ENCODE results near the gene STK39.

Gene STK39

DNA sequence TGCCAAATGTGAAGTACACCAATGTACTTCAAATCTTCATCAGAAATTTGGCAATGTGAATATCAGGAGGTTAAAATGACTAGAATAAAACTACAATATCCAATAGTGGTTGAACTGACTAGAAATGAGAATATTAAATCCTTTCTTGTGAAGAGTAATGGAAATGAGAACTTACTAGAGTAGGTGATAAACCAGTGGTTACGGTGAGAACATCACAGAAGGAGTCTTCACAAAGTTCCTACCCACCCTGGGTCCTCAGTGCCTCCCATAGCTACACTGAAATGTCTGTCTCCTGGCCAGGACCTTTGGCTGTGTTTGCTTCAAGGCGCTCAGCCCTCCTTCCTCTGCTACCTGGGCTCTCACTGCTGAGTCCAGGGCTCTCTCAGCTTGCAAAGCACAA is 289.7 kb downstream of the STK39 start:
- Histone ChIP-seq H3K4me1 (ENCODE audit: insufficient read depth, low read length) (no peaks in the 10 kb centered on the region), H3K27me3 (ENCODE audit: insufficient read depth, low read length, poor library complexity) (no peaks in the 10 kb centered on the region), H3K4me3 (ENCODE audit: low read depth in 1 of 2, low read length in 2 of 2) (no peak overlapping the region), H2AFZ (ENCODE audit: low read depth, low read length) (no peak overlapping the region), H3K4me2 (ENCODE audit: insufficient read depth, low read length) (no peak overlapping the region), H3K27ac (ENCODE audit: low read length) (no peak overlapping the region), H4K20me1 (ENCODE audit: insufficient read depth, low read length) (no peaks in the 10 kb centered on the region), H3K36me3 (ENCODE audit: insufficient read depth, low read length) (peaks cover 3% of the 10 kb centered on the region; the same call in 1 of the 2 replicates), H3K9me3 (ENCODE audit: insufficient read depth, low read length, severe bottlenecking) (no peaks in the 10 kb centered on the region), H3K79me2 (ENCODE audit: insufficient read depth, low read length) (no peaks in the 10 kb centered on the region), H3K9ac (ENCODE audit: low read depth, low read length) (no peak overlapping the region)
- TF ChIP-seq, protein P1, sequence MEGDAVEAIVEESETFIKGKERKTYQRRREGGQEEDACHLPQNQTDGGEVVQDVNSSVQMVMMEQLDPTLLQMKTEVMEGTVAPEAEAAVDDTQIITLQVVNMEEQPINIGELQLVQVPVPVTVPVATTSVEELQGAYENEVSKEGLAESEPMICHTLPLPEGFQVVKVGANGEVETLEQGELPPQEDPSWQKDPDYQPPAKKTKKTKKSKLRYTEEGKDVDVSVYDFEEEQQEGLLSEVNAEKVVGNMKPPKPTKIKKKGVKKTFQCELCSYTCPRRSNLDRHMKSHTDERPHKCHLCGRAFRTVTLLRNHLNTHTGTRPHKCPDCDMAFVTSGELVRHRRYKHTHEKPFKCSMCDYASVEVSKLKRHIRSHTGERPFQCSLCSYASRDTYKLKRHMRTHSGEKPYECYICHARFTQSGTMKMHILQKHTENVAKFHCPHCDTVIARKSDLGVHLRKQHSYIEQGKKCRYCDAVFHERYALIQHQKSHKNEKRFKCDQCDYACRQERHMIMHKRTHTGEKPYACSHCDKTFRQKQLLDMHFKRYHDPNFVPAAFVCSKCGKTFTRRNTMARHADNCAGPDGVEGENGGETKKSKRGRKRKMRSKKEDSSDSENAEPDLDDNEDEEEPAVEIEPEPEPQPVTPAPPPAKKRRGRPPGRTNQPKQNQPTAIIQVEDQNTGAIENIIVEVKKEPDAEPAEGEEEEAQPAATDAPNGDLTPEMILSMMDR (IDR thresholded peaks at IDR 0.05; ENCODE audit: borderline replicate concordance, extremely low read depth, low read length, poor library complexity, severe bottlenecking) = no peak
- DNase-seq (no peak), ATAC-seq (ENCODE audit: insufficient read depth, low read depth) (no peak)

GRCh38 chr2:167955264-167955906 is 292.0 kb downstream of the STK39 start:
- TF ChIP-seq EZH2 (IDR thresholded peaks at IDR 0.05; ENCODE audit: borderline replicate concordance, low read depth, low read length, severe bottlenecking) = no peak
- TF ChIP-seq, protein P1 (IDR thresholded peaks at IDR 0.05; ENCODE audit: borderline replicate concordance, extremely low read depth, low read length, poor library complexity, severe bottlenecking) = no peak
- no peak for ATAC-seq (ENCODE audit: insufficient read depth, low read depth)
- Histone ChIP-seq H3K9me3 (ENCODE audit: insufficient read depth, low read length, severe bottlenecking) (no peaks in the 10 kb centered on the region), H3K4me3 (ENCODE audit: low read depth in 1 of 2, low read length in 2 of 2) (no peak overlapping the region), H3K4me1 (ENCODE audit: insufficient read depth, low read length) (no peaks in the 10 kb centered on the region), H3K9ac (ENCODE audit: low read depth, low read length) (no peak overlapping the region), H3K36me3 (ENCODE audit: insufficient read depth, low read length) (peaks cover under 1% of the 10 kb centered on the region; the same call in 1 of the 2 replicates), H3K27ac (ENCODE audit: low read length) (no peak overlapping the region), H2AFZ (ENCODE audit: low read depth, low read length) (no peak overlapping the region), H3K4me2 (ENCODE audit: insufficient read depth, low read length) (no peak overlapping the region), H4K20me1 (ENCODE audit: insufficient read depth, low read length) (no peaks in the 10 kb centered on the region), H3K79me2 (ENCODE audit: insufficient read depth, low read length) (no peaks in the 10 kb centered on the region), H3K27me3 (ENCODE audit: insufficient read depth, low read length, poor library complexity) (no peaks in the 10 kb centered on the region)
- DNase-seq = no peak

- Histone ChIP-seq H3K27me3 (ENCODE audit: insufficient read depth, low read length, poor library complexity) (no peaks in the 10 kb centered on the region), H2AFZ (ENCODE audit: low read depth, low read length) (no peak overlapping the region), H3K9ac (ENCODE audit: low read depth, low read length) (no peak overlapping the region), H3K9me3 (ENCODE audit: insufficient read depth, low read length, severe bottlenecking) (no peaks in the 10 kb centered on the region), H3K27ac (ENCODE audit: low read length) (no peak overlapping the region), H3K36me3 (ENCODE audit: insufficient read depth, low read length) (no peaks in the 10 kb centered on the region; the same call in 1 of the 2 replicates), H3K4me2 (ENCODE audit: insufficient read depth, low read length) (no peak overlapping the region), H3K79me2 (ENCODE audit: insufficient read depth, low read length) (no peaks in the 10 kb centered on the region), H4K20me1 (ENCODE audit: insufficient read depth, low read length) (no peaks in the 10 kb centered on the region), H3K4me1 (ENCODE audit: insufficient read depth, low read length) (no peaks in the 10 kb centered on the region), H3K4me3 (ENCODE audit: low read depth in 1 of 2, low read length in 2 of 2) (no peak overlapping the region)
- DNase-seq (no peak), ATAC-seq (ENCODE audit: insufficient read depth, low read depth) (no peak)
- no peak for TF ChIP-seq EZH2 (IDR thresholded peaks at IDR 0.05; ENCODE audit: borderline replicate concordance, low read depth, low read length, severe bottlenecking)
- TF ChIP-seq, protein P1 (IDR thresholded peaks at IDR 0.05; ENCODE audit: borderline replicate concordance, extremely low read depth, low read length, poor library complexity, severe bottlenecking) = no peak
These were observed 292.9 kb downstream of the STK39 start for GRCh38 chr2:167954495-167954894.
